Measurements from ENCODE around the gene TF.

Gene TF

DNA sequence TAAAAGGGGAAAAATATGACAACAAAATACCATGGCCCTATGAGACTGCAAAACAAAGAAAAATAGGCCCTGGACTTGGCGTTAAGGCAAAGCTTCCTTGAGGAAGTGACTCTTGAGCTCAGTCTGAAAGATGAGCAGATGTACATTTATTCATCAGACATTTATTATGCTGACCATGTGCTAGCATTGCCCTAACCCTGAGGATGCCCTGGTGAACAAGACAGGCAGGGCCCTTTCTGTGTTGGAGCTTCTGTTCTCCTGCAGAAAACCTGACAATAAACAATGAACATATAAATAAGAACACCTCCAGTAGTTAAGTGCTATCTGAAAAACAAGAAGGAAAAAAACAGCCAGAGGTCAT is 12.4 kb downstream of the TF start:
- DNase-seq (ENCODE audit: low read depth): no peak
- H3K4me3 ChIP-seq (ENCODE audit: low read depth, low read length): no peak overlapping the region
- TF ChIP-seq, protein P1, sequence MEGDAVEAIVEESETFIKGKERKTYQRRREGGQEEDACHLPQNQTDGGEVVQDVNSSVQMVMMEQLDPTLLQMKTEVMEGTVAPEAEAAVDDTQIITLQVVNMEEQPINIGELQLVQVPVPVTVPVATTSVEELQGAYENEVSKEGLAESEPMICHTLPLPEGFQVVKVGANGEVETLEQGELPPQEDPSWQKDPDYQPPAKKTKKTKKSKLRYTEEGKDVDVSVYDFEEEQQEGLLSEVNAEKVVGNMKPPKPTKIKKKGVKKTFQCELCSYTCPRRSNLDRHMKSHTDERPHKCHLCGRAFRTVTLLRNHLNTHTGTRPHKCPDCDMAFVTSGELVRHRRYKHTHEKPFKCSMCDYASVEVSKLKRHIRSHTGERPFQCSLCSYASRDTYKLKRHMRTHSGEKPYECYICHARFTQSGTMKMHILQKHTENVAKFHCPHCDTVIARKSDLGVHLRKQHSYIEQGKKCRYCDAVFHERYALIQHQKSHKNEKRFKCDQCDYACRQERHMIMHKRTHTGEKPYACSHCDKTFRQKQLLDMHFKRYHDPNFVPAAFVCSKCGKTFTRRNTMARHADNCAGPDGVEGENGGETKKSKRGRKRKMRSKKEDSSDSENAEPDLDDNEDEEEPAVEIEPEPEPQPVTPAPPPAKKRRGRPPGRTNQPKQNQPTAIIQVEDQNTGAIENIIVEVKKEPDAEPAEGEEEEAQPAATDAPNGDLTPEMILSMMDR (IDR thresholded peaks at IDR 0.05; ENCODE audit: control insufficient read depth, extremely low read depth, insufficient read depth): no peak

DNA sequence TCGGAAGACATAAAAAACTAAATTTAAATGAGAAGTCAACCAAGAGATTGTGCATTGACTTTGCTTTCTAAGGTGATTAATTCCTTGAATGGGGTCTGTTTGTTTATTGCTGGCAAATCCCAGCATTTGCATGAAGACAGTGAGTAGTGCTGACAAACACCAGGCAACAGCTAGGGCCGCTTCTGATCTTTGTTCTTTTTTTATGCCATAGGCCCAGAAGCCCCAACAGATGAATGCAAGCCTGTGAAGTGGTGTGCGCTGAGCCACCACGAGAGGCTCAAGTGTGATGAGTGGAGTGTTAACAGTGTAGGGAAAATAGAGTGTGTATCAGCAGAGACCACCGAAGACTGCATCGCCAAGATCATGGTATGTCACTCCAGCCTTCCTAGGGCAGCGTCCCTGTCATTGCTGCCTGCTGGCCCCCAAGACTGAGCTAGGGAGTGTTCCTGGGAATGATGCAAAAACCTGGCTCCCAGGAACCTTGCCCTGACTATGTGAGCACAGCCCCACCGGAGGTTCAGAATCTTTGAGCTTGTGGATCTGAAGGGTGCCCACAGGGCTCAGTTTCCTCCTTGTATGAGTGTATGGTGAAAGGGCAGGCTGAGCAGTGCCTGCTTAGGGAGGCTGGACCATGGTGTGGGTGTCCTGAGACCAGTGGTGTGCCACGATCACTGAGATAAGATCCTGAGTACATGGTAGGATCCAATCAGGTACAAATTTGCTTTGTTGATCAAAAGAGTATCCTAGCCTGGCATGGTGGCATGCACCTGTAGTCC is 13.0 kb downstream of the TF start:
- no peak overlapping the region for H3K4me3 ChIP-seq (ENCODE audit: low read depth, low read length)
- TF ChIP-seq, protein P1 (IDR thresholded peaks at IDR 0.05; ENCODE audit: control insufficient read depth, extremely low read depth, insufficient read depth): no peak
- DNase-seq (ENCODE audit: low read depth): no peak

DNA sequence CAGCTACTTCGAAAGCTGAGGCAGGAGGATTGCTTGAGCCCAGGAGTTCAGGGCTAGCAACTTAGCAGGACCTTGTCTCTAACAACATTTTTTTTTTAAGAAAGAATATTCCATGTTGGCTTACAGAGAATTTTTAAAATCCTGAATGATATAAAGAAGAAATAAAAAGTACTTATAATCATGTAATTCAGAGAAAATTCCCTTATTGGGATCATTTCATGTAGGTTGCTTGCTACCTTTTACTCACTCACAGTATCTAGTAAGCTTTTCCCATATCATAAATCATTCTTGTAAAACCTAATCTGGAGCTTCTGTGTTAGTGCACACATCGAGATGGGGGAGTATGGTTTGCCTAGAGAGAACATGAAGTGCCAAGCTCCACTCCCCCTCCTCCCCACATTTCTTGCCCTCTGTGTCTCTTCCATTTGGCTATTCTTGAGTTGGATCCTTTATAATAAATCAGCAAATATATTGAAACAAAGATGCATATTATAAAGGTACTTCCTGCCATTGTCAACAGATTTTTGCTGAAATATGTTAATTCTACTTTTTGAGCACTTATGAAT is 13.6 kb downstream of the TF start:
- H3K4me3 ChIP-seq (ENCODE audit: low read depth, low read length): no peak overlapping the region
- no peak for DNase-seq (ENCODE audit: low read depth)
- TF ChIP-seq, protein P1 (IDR thresholded peaks at IDR 0.05; ENCODE audit: control insufficient read depth, extremely low read depth, insufficient read depth): no peak

DNA sequence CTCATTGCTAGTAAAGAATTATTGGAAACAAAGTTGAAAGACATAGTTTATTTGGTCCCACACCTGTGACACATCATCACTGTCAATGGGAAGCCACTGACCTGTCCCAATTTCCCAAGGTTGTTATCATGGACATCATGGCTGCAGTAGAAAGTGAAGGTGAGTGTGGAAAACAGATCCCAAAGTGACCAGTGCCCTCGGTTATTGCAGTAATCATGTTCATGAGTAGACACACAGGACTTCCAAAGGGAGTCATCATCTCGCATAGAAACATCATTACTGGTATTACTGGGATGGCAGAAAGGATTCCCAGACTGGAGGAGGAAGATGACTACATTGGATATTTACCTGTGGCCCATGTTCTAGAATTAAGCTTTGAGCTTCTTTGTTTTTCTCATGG is 14.7 kb downstream of the TF start:
- TF ChIP-seq, protein P1 (IDR thresholded peaks at IDR 0.05; ENCODE audit: control insufficient read depth, extremely low read depth, insufficient read depth): no peak
- H3K4me3 ChIP-seq (ENCODE audit: low read depth, low read length): no peak overlapping the region
- DNase-seq (ENCODE audit: low read depth): no peak

DNA sequence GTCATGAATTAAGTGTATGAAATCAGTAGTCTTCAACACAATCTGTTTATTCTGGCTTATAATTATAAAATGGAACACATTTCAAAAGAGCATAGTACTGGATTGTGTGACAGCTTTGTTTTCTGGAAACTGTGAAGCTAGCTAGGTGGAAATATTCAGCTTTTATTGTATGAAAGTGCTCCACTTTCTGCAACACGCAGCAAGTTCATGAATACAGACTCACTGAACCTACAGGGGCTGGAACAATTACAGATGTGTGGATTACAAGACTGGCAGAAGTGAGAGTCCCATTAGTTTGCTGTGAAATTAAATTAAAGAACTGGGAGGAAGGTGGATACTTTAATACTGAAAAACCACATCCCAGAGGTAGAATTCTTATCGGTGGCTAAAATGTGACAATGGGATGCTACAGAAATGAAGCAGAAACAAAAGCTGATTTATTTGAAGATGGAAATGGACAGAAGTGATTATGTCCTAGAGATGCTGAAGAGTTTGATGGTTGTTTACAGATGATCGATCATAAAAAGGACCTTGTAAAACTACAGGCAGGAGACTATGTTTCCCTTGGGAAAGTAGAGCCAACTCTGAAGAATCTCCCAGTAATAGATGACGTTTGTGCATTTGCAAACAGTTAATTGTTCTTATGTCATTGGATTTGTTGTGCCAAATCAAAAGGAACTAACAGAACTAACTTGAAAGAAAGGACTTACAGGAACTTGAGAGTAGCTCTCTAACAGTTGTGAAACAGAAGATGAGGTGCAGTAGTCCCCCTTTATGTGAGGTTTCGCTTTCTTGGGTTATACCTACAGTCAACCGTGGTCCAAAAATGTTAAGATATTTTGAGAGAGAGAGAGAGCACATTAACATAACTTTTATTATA is 15.7 kb downstream of the TF start:
- DNase-seq (ENCODE audit: low read depth): peak; percentile 54
- TF ChIP-seq, protein P1 (IDR thresholded peaks at IDR 0.05; ENCODE audit: control insufficient read depth, extremely low read depth, insufficient read depth): no peak
- no peak overlapping the region for H3K4me3 ChIP-seq (ENCODE audit: low read depth, low read length)

DNA sequence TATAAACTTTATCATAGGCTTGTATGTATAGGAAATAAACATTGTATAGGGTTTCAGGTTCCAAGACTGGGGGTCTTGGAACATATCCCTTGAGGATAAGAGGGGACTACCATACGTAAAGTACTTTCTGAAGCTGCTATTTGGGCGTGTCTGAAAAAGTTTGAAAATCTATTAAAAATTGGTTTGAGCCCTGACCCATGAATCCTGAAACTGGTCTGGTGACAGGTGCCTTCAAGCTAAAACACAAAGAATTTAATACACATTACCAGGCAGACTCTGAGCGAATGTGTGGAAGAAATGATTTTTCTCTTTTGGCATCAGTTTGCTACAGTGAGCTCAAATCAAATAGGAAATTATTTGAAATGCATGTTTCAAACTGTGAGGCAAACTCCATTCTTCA is 16.3 kb downstream of the TF start:
- H3K4me3 ChIP-seq (ENCODE audit: low read depth, low read length): no peak overlapping the region
- DNase-seq (ENCODE audit: low read depth): no peak
- TF ChIP-seq, protein P1 (IDR thresholded peaks at IDR 0.05; ENCODE audit: control insufficient read depth, extremely low read depth, insufficient read depth): no peak
